HEK293 (cell line): Measurements from ENCODE around the gene DNAJB6.
A peak's percentile ranks its signal among the peaks of the same experiment; 100 is the strongest.

Experiments used
- BCL11A ChIP-seq: fragments of 450-650 bp; formaldehyde crosslinking; IDR thresholded peaks from 2 replicates; pipeline ENCODE4 v1.5.1; 2016; ENCODE audit warnings: low read depth, missing biosample characterization, missing genetic modification characterization
- KLF1 ChIP-seq: fragments of 450-650 bp; formaldehyde crosslinking; IDR thresholded peaks from 2 replicates; pipeline ENCODE4 v1.5.1; 2016; ENCODE audit warnings: missing biosample characterization, missing genetic modification characterization
- KLF16 ChIP-seq: fragments of 450-650 bp; formaldehyde crosslinking; IDR thresholded peaks from 2 replicates; pipeline ENCODE4 v1.5.1; 2017; ENCODE audit warnings: missing biosample characterization, missing genetic modification characterization
- OSR2 ChIP-seq: fragments of 450-650 bp; formaldehyde crosslinking; IDR thresholded peaks from 2 replicates; pipeline ENCODE4 v1.5.1; 2016; ENCODE audit warnings: missing biosample characterization, missing genetic modification characterization
- PRDM1 ChIP-seq: fragments of 450-650 bp; formaldehyde crosslinking; IDR thresholded peaks from 2 replicates; pipeline ENCODE4; 2016; ENCODE audit warnings: missing biosample characterization, missing genetic modification characterization
- REPIN1 ChIP-seq: fragments of 450-650 bp; formaldehyde crosslinking; IDR thresholded peaks from 2 replicates; pipeline ENCODE4 v1.5.1; 2017; ENCODE audit warnings: missing biosample characterization, missing genetic modification characterization, low read depth
- REST ChIP-seq: fragments of 450-650 bp; formaldehyde crosslinking; IDR thresholded peaks from 2 replicates; pipeline ENCODE4 v1.5.1; 2016; ENCODE audit warnings: missing biosample characterization, missing genetic modification characterization
- SCRT1 ChIP-seq: fragments of 450-650 bp; formaldehyde crosslinking; IDR thresholded peaks from 2 replicates; pipeline ENCODE4 v1.5.1; 2016; ENCODE audit warnings: missing biosample characterization, missing genetic modification characterization, borderline replicate concordance
- SCRT2 ChIP-seq: fragments of 450-650 bp; formaldehyde crosslinking; IDR thresholded peaks from 2 replicates; pipeline ENCODE4 v1.5.1; 2016; ENCODE audit warnings: missing biosample characterization, missing genetic modification characterization
- ZBTB1 ChIP-seq: fragments of 450-650 bp; formaldehyde crosslinking; IDR thresholded peaks from 2 replicates; pipeline ENCODE4 v1.5.1; 2016; ENCODE audit warnings: missing biosample characterization, missing genetic modification characterization
- ZBTB21 ChIP-seq: fragments of 450-650 bp; formaldehyde crosslinking; IDR thresholded peaks from 2 replicates; pipeline ENCODE4 v1.5.1; 2017; ENCODE audit warnings: missing biosample characterization, missing genetic modification characterization
- ZBTB8A ChIP-seq: fragments of 450-650 bp; formaldehyde crosslinking; IDR thresholded peaks from 2 replicates; pipeline ENCODE4 v1.5.1; 2016; ENCODE audit warnings: missing biosample characterization, missing genetic modification characterization
- ZNF10 ChIP-seq: fragments of 450-650 bp; formaldehyde crosslinking; IDR thresholded peaks from 2 replicates; pipeline ENCODE4 v1.5.1; 2017; ENCODE audit warnings: missing biosample characterization, missing genetic modification characterization
- ZNF121 ChIP-seq: fragments of 450-650 bp; formaldehyde crosslinking; IDR thresholded peaks from 2 replicates; pipeline ENCODE4 v1.5.1; 2016; ENCODE audit warnings: missing biosample characterization, missing genetic modification characterization
- ZNF23 ChIP-seq: fragments of 450-650 bp; formaldehyde crosslinking; IDR thresholded peaks from 2 replicates; pipeline ENCODE4 v1.5.1; 2016; ENCODE audit warnings: missing biosample characterization, missing genetic modification characterization, borderline replicate concordance
- ZNF26 ChIP-seq: fragments of 450-650 bp; formaldehyde crosslinking; IDR thresholded peaks from 2 replicates; pipeline ENCODE4 v1.5.1; 2016; ENCODE audit warnings: missing biosample characterization, missing genetic modification characterization
- ZNF292 ChIP-seq: fragments of 450-650 bp; formaldehyde crosslinking; IDR thresholded peaks from 2 replicates; pipeline ENCODE4 v1.5.1; 2016; ENCODE audit warnings: low read depth, missing biosample characterization, missing genetic modification characterization, borderline replicate concordance
- ZNF335 ChIP-seq: fragments of 450-650 bp; formaldehyde crosslinking; conservative IDR thresholded peaks from 2 replicates; pipeline ENCODE4 v1.5.1; 2016; ENCODE audit warnings: missing biosample characterization, missing genetic modification characterization
- ZNF366 ChIP-seq: fragments of 450-650 bp; formaldehyde crosslinking; conservative IDR thresholded peaks from 2 replicates; pipeline ENCODE4 v1.5.1; 2016; ENCODE audit warnings: missing biosample characterization, missing genetic modification characterization
- ZNF404 ChIP-seq: fragments of 450-650 bp; formaldehyde crosslinking; IDR thresholded peaks from 2 replicates; pipeline ENCODE4 v1.5.1; 2017; ENCODE audit warnings: missing biosample characterization, missing genetic modification characterization
- ZNF501 ChIP-seq: fragments of 450-650 bp; formaldehyde crosslinking; IDR thresholded peaks from 2 replicates; pipeline ENCODE4 v1.5.1; 2016; ENCODE audit warnings: missing biosample characterization, missing genetic modification characterization
- ZNF514 ChIP-seq: fragments of 450-650 bp; formaldehyde crosslinking; IDR thresholded peaks from 2 replicates; pipeline ENCODE4 v1.5.1; 2016; ENCODE audit warnings: missing biosample characterization, missing genetic modification characterization
- ZNF548 ChIP-seq: fragments of 450-650 bp; formaldehyde crosslinking; IDR thresholded peaks from 2 replicates; pipeline ENCODE4 v1.5.1; 2016; ENCODE audit warnings: missing biosample characterization, missing genetic modification characterization
- ZNF560 ChIP-seq: fragments of 450-650 bp; formaldehyde crosslinking; IDR thresholded peaks from 2 replicates; pipeline ENCODE4 v1.5.1; 2017; ENCODE audit warnings: missing biosample characterization, missing genetic modification characterization, borderline replicate concordance
- ZNF610 ChIP-seq: fragments of 450-650 bp; formaldehyde crosslinking; IDR thresholded peaks from 2 replicates; pipeline ENCODE4 v1.5.1; 2016; ENCODE audit warnings: missing biosample characterization, missing genetic modification characterization, borderline replicate concordance
- ZNF660 ChIP-seq: fragments of 450-650 bp; IDR thresholded peaks from 2 replicates; pipeline ENCODE4 v1.5.1; 2018; ENCODE audit warnings: missing biosample characterization, mild to moderate bottlenecking, missing genetic modification characterization
- ZNF677 ChIP-seq: fragments of 450-650 bp; IDR thresholded peaks from 2 replicates; pipeline ENCODE4 v1.5.0; 2018; ENCODE audit warnings: missing biosample characterization, mild to moderate bottlenecking, missing genetic modification characterization, moderate library complexity
- ZNF792 ChIP-seq: fragments of 450-650 bp; formaldehyde crosslinking; IDR thresholded peaks from 2 replicates; pipeline ENCODE4 v1.5.1; 2016; ENCODE audit warnings: missing biosample characterization, missing genetic modification characterization
- ZNF837 ChIP-seq: fragments of 450-650 bp; formaldehyde crosslinking; IDR thresholded peaks from 2 replicates; pipeline ENCODE4 v1.5.1; 2016; ENCODE audit warnings: missing biosample characterization, missing genetic modification characterization
- ZSCAN4 ChIP-seq: fragments of 450-650 bp; formaldehyde crosslinking; IDR thresholded peaks from 2 replicates; pipeline ENCODE4 v1.5.1; 2017; ENCODE audit warnings: missing biosample characterization, missing genetic modification characterization
- TF ChIP-seq, protein P1 (sequence below): fragments of 450-650 bp; formaldehyde crosslinking; IDR thresholded peaks from 2 replicates; pipeline ENCODE4 v1.5.1; 2016; ENCODE audit warnings: missing biosample characterization, missing genetic modification characterization
- TF ChIP-seq, protein P2 (sequence below): fragments of 450-650 bp; formaldehyde crosslinking; IDR thresholded peaks from 2 replicates; pipeline ENCODE4 v1.5.1; 2016; ENCODE audit warnings: missing biosample characterization, missing genetic modification characterization

Gene DNAJB6

DNA sequence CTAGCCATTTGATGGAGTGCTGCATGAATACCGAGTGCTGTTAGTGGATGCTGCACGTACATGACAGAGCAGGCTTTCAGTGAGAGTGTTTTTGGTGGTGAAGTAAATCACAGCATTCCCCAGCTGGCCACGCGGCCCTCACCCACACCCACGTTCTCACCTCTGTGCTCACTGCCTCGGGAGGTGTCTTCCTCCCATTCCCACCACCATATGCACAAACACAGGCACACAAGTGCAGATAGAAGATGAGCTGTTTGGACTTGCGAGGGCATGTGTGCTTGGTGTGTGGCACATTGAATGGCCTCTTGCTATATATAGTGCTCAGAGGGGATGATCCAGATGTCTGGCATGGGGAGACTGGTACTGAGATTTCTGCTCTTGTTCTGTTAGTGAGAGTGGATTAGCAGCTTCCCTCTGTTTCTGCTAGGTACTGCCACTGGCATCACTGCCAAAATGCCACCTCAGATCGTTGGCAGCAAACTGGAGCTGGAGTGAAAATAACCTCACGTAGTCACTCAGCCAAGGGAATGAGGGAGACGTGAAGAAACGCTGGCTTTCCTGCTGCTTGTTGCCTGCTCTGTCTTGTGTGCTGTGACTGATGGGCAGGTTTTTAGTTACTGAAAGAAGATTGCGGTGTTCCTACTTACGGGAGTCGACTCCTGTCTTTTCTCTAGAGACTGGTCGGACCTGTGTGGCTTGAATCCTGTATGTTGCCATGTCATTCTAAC is 19.1 kb downstream of the DNAJB6 start (continued):
- no peak for TF ChIP-seq REST (tag by site-specific recombination)
- TF ChIP-seq ZBTB1 (tag by site-specific recombination): no peak
- peak; percentile 28; the same call in 1 of the 2 replicates for TF ChIP-seq SCRT2 (tag by site-specific recombination)
- no peak for TF ChIP-seq ZBTB8A (tag by site-specific recombination)
- TF ChIP-seq, protein P1, sequence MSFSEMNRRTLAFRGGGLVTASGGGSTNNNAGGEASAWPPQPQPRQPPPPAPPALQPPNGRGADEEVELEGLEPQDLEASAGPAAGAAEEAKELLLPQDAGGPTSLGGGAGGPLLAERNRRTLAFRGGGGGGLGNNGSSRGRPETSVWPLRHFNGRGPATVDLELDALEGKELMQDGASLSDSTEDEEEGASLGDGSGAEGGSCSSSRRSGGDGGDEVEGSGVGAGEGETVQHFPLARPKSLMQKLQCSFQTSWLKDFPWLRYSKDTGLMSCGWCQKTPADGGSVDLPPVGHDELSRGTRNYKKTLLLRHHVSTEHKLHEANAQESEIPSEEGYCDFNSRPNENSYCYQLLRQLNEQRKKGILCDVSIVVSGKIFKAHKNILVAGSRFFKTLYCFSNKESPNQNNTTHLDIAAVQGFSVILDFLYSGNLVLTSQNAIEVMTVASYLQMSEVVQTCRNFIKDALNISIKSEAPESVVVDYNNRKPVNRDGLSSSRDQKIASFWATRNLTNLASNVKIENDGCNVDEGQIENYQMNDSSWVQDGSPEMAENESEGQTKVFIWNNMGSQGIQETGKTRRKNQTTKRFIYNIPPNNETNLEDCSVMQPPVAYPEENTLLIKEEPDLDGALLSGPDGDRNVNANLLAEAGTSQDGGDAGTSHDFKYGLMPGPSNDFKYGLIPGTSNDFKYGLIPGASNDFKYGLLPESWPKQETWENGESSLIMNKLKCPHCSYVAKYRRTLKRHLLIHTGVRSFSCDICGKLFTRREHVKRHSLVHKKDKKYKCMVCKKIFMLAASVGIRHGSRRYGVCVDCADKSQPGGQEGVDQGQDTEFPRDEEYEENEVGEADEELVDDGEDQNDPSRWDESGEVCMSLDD (tag by site-specific recombination): no peak
- no peak for TF ChIP-seq ZNF792 (tag by site-specific recombination)
- no peak for TF ChIP-seq ZNF23 (tag by site-specific recombination)
- no peak for TF ChIP-seq PRDM1 (tag by site-specific recombination)
- TF ChIP-seq KLF1 (tag by site-specific recombination): no peak
- no peak for TF ChIP-seq ZNF335 (tag by site-specific recombination)
- TF ChIP-seq KLF16 (tag by site-specific recombination): no peak
- no peak for TF ChIP-seq ZNF501
- no peak for TF ChIP-seq ZNF660
- no peak for TF ChIP-seq ZBTB21
- TF ChIP-seq ZNF26: no peak
- TF ChIP-seq ZNF10 (tag by site-specific recombination): no peak
- peak; percentile 51 for TF ChIP-seq OSR2 (tag by site-specific recombination)
- TF ChIP-seq ZSCAN4 (tag by site-specific recombination): no peak
- TF ChIP-seq ZNF404: no peak
- TF ChIP-seq SCRT1 (tag by site-specific recombination): no peak
- TF ChIP-seq ZNF548 (tag by site-specific recombination): no peak
- TF ChIP-seq ZNF837 (tag by site-specific recombination): no peak
- TF ChIP-seq ZNF677 (tag by site-specific recombination): no peak
- TF ChIP-seq REPIN1 (tag by site-specific recombination): no peak
- no peak for TF ChIP-seq ZNF514
- no peak for TF ChIP-seq BCL11A
- TF ChIP-seq ZNF292 (tag by site-specific recombination): no peak
- TF ChIP-seq ZNF560: no peak
- TF ChIP-seq, protein P2, sequence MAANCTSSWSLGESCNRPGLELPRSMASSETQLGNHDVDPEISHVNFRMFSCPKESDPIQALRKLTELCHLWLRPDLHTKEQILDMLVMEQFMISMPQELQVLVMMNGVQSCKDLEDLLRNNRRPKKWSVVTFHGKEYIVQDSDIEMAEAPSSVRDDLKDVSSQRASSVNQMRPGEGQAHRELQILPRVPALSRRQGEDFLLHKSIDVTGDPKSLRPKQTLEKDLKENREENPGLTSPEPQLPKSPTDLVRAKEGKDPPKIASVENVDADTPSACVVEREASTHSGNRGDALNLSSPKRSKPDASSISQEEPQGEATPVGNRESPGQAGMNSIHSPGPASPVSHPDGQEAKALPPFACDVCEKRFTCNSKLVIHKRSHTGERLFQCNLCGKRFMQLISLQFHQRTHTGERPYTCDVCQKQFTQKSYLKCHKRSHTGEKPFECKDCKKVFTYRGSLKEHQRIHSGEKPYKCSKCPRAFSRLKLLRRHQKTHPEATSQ (tag by site-specific recombination): no peak
- 0 out of 2 replicates have a peak, but pooled peaks have one; percentile 7 for TF ChIP-seq ZNF366 (tag by site-specific recombination)
- no peak for TF ChIP-seq ZNF121 (tag by site-specific recombination)
- no peak for TF ChIP-seq ZNF610 (tag by site-specific recombination)
